Activated CD4-positive, alpha-beta memory T cell treated with anti-CD3 and anti-CD28 coated beads, Interleukin-2, amount 10 ng/mL, durations not matched to agents 7 days and 5 days (primary cell): ENCODE data around the gene EVX1. TPM values are rescaled to one million over a fixed set of nuclear protein-coding genes. Genes with fewer than 3 reads are reported as not detected.

Experiments
- CTCF ChIA-PET: fragments of 350-600 bp; sonication (Branson Sonifier 250); formaldehyde crosslinking; loops from one replicate; lab custom pipeline; 2021; ENCODE audit warnings: antibody characterized with exemption, inconsistent platforms; lab: Charles Lee
- POLR2A ChIA-PET: fragments of 350-600 bp; sonication (Branson Sonifier 250); formaldehyde crosslinking; loops from one replicate; lab custom pipeline; 2021; ENCODE audit warnings: antibody characterized with exemption; lab: Charles Lee
- DNase-seq: peaks from one replicate; pipeline ENCODE4 v3.0.0-alpha.2; 2020
- H3K27ac Mint-ChIP-seq: one replicate; pipeline ENCODE4 v1.8.0; 2021; ENCODE audit warnings: mild to moderate bottlenecking, mixed read lengths
- H3K27me3 Mint-ChIP-seq: one replicate; pipeline ENCODE4 v1.8.0; 2021; ENCODE audit warnings: mixed read lengths
- H3K36me3 Mint-ChIP-seq: one replicate; pipeline ENCODE4 v1.8.0; 2021; ENCODE audit warnings: low read depth, mixed read lengths
- H3K4me1 Mint-ChIP-seq: one replicate; pipeline ENCODE4 v1.8.0; 2021; ENCODE audit warnings: mixed read lengths
- H3K4me3 Mint-ChIP-seq: one replicate; pipeline ENCODE4 v1.8.0; 2021; ENCODE audit warnings: mild to moderate bottlenecking, mixed read lengths
- H3K9me3 Mint-ChIP-seq: one replicate; pipeline ENCODE4 v1.8.0; 2021; ENCODE audit warnings: mixed read lengths
- total RNA-seq, 2 experiments: library from RNA; stranded (reverse); gene quantifications; one replicate each; pipeline ENCODE4 v1.2.3, GENCODE V29; 2021

EVX1 gene
- total RNA-seq, 2 experiments from 2014 or later = not detected

DNA sequence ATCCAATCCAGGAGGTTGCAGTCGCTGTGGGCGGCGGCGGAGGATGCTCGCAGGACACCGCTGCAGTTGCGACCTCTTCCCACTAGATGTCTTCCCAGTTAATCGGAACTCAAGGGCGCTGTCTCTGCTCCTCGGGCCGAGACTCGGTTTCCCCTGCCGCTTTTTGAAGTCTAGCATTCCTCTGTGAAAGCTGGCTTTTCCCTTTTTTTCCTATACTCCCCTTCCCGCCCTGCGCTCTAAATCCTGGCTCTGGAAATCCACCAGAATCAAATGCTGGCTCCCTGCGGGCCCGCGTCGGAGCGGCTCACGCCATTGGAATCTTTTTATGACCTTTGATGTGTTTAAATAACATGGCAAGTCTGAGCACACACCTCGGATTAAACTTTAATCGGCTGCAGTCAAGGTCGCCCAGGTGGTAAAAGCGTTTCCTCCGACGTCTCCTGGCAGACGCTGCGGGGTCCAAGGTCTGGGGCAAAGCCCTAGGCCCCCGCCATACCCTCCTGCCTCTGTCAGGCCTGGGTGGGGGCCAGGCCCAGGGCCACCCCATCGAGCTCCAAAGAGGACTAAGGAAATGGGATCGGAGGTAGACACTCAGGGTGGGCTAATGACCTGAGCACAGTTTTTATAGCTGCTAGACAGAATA, 32.0 kb upstream of the EVX1 start:
- POLR2A ChIA-PET = no interaction called here
- peak; percentile 37 for DNase-seq
- no peak overlapping the region for H3K4me3 Mint-ChIP-seq
- peaks cover 90% of the 10 kb centered on the region for H3K27me3 Mint-ChIP-seq
- no peak overlapping the region for H3K27ac Mint-ChIP-seq
- peaks cover 2% of the 10 kb centered on the region for H3K4me1 Mint-ChIP-seq
- H3K36me3 Mint-ChIP-seq = no peaks in the 10 kb centered on the region
- CTCF ChIA-PET = interaction anchor here (0.8 to 2.4 kb wide), 8 partner anchors 11 to 809 kb away, joined by 3 to 8 read pairs (median 4); no protein-coding TSS in a partner anchor
- H3K9me3 Mint-ChIP-seq = no peaks in the 10 kb centered on the region

DNA sequence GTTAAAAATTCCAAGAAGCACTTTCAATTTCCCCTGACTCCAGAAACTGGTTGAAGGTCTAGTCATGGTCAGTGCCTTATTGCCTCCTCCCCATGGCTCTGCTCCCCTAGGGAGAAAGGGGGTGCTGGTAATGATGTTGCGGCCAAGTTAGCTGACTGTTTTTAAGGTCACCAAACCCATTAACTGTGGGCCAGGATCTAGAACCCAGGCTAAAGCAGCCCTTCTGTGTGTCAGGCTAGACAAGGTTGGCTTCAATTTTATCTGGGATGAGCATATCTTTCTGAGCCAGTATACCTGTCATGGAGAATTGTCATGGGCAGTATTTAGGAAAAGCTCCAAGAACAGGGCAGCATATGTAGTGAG, 31.5 kb upstream of the EVX1 start:
- ChIA-PET CTCF (interaction anchor here (0.7 to 2.4 kb wide), 8 partner anchors 8 to 808 kb away, joined by 3 to 8 read pairs (median 4); no protein-coding TSS in a partner anchor), POLR2A (no interaction called here)
- no peak for DNase-seq
- Mint-ChIP-seq H3K27me3 (peaks cover 90% of the 10 kb centered on the region), H3K4me1 (no peaks in the 10 kb centered on the region), H3K9me3 (no peaks in the 10 kb centered on the region), H3K4me3 (no peak overlapping the region), H3K36me3 (no peaks in the 10 kb centered on the region), H3K27ac (no peak overlapping the region)

DNA sequence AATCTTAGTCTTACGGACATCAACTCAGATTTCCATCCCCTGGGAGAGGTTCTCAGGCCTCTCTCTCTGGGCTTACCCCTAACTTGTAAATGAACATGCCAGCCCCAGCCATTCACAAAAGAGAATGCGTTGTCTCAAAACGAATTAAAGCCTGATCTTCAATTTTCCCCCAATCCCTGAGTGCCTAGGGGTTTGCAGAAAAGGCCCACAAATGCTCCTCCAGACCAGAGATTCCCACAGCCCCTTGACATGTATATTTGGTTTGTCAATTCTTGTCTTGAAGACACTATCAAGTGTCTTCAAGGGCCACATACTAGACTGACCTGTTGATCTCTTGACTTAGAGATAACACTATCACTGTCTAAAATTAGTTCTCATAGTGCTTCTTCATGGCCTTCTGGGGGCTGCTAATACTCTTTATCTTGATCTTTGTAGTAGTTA, 30.8 kb upstream of the EVX1 start:
- H3K27me3 Mint-ChIP-seq = peaks cover 88% of the 10 kb centered on the region
- ChIA-PET POLR2A (no interaction called here), CTCF (interaction anchor here (0.7 to 2.4 kb wide), 4 partner anchors 9 to 709 kb away, joined by 3 to 8 read pairs (median 6); no protein-coding TSS in a partner anchor)
- DNase-seq = no peak
- no peaks in the 10 kb centered on the region for H3K4me1 Mint-ChIP-seq
- no peaks in the 10 kb centered on the region for H3K36me3 Mint-ChIP-seq
- H3K9me3 Mint-ChIP-seq = no peaks in the 10 kb centered on the region
- no peak overlapping the region for H3K4me3 Mint-ChIP-seq
- H3K27ac Mint-ChIP-seq = no peak overlapping the region

DNA sequence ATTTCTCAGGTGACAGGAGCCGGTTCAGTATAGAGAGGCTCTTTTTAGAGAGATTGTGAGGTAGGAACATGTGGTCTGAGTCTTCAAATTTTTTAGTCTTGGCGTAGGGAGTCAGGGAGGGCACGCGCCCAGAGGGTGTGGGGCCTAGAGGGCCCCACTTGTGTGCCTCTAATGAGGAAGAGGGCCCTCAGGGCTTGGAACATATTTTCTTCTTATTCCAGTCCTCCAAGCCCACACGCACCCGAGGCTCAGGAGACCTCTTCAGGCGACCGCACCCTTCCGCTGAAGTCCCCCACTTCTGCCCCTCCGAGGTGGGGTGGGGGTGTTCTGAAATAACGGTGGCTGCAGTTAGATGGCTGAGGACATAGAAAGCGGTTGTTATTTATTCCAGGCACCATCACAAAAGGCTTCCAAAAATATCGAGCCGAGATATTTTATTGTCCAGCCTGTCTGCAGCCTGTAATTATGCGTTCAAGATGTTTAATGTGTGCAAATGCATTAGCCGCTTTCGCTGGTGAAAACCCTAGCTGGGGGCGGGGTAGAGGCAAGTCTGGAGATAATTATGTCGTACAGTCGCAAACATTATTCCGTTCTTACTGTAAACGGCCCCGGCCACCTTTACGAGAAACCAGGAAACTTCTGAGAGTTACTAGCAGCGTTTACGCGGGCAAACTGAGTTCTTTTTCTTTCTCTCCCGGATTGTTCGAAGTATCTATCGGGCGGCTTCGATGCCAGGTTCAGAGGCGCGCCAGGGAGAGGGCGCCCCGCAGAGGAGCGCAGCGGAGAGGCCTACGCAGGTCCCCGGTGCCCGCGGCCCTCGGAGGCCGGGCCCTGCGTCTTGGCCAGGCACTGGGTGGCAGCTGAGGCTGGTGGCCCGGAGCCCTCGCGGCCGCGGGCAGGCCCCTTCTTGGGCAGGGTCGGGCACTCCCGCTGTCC, 29.8 kb upstream of the EVX1 start:
- POLR2A ChIA-PET = no interaction called here
- CTCF ChIA-PET = no interaction called here

DNA sequence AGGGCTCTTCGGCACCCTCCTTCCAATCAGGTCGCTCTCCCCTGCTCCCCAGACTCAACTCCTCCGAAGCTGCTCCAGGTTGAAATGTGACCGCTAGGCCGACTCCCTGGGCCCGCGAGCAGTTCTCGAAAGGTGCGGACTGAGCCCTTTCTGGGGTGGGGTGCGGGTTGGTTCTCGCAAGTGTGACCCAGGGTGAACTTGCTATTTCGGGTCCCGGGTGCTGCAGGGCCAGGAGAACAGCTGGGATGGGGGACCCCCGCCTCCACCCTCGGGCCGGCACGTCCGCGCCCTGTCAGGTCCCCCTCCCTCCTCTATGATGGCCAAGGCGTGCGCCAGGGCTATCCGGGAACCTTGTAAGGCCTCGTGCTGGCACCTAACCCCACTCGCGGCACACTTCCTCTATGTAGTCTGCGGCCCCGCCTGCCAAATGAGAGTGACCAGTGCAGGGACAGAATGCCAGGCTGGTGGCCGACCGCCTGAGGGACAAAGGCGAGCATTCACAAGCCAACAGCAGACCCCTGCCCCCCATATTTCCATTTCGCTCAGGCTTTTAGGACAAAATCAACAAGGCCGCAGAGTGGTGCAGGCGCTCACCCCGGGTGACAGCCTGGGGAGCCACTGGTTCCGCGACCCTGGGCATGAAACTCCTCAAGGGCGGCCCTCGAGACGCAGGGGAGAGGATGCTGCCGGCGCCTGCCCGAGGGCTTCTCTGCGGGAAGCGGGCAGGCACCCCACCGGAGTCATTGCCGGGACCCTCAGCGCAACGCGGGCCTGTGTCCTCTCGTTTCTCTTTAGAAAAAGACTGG, 29.0 kb upstream of the EVX1 start:
- DNase-seq = no peak
- peaks cover 81% of the 10 kb centered on the region for H3K27me3 Mint-ChIP-seq
- H3K4me1 Mint-ChIP-seq = no peaks in the 10 kb centered on the region
- no peaks in the 10 kb centered on the region for H3K9me3 Mint-ChIP-seq
- H3K36me3 Mint-ChIP-seq = no peaks in the 10 kb centered on the region
- H3K4me3 Mint-ChIP-seq = no peak overlapping the region
- POLR2A ChIA-PET = no interaction called here
- CTCF ChIA-PET = no interaction called here
- H3K27ac Mint-ChIP-seq = no peak overlapping the region

More for the DNA sequence above, 29.8 kb upstream of the EVX1 start:
- peaks cover 85% of the 10 kb centered on the region for H3K27me3 Mint-ChIP-seq
- no peak overlapping the region for H3K4me3 Mint-ChIP-seq
- no peaks in the 10 kb centered on the region for H3K9me3 Mint-ChIP-seq
- H3K36me3 Mint-ChIP-seq = no peaks in the 10 kb centered on the region
- H3K4me1 Mint-ChIP-seq = no peaks in the 10 kb centered on the region
- DNase-seq = no peak
- no peak overlapping the region for H3K27ac Mint-ChIP-seq

DNA sequence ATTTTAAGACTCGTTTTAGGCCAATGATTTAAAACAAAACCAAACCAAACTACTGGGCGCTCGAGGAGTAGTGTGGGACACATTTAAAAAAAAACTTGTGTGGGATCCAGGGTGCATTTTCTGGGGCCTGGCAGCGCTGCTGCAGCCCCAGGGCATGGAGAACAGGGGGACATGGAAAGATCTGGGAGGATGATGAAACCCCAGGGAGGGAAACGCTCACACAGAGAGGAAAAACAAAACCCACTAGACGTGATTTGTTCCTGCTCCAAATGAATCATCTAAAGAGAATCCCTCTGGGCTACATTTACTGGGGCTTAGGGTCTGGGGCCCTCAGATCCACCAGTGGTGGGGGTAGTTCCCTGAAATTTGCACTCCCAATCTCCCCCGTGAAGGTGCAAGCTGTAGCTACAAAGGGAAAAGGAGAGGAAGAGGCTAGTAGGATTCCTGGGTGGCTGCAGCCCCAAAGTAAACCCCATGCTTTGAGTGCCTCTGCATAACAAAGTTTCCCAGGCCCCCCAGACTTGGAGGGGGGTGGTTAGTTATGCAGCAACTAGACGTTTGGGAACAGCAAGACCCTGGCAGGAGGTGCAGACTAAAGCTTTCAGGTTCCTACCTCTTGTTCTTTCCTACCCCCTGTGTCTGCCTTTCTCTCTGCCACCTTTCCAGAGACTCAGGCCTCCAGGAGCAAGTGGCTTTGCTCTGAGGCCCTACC, 28.2 kb upstream of the EVX1 start:
- Mint-ChIP-seq H3K36me3 (no peaks in the 10 kb centered on the region), H3K4me3 (no peak overlapping the region), H3K27ac (no peak overlapping the region), H3K4me1 (no peaks in the 10 kb centered on the region), H3K27me3 (peaks cover 79% of the 10 kb centered on the region), H3K9me3 (no peaks in the 10 kb centered on the region)
- ChIA-PET CTCF (no interaction called here), POLR2A (no interaction called here)
- DNase-seq = no peak

DNA sequence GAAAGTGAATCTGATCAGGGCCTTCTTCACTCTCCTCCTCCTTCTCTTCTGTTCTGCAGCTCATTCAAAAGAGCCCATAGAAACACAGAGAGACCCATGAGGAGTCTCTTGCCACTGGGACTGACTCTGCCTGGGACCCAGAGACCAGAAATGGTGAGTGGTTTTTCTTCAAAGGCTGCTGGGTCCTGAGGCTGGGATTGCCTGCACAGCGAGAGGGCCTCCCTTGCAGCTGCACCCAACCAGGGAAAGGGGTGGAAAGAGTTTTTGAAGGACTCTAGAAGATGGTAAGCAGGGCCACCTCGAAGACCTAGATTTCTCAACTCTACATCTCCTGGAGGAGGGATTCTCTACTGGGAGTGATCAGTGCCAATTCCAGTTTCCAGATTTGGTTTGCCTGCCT, 27.2 kb upstream of the EVX1 start:
- Mint-ChIP-seq H3K27me3 (peaks cover 78% of the 10 kb centered on the region), H3K4me1 (no peaks in the 10 kb centered on the region), H3K9me3 (no peaks in the 10 kb centered on the region), H3K36me3 (no peaks in the 10 kb centered on the region), H3K27ac (no peak overlapping the region), H3K4me3 (no peak overlapping the region)
- DNase-seq = no peak
- ChIA-PET POLR2A (no interaction called here), CTCF (no interaction called here)

DNA sequence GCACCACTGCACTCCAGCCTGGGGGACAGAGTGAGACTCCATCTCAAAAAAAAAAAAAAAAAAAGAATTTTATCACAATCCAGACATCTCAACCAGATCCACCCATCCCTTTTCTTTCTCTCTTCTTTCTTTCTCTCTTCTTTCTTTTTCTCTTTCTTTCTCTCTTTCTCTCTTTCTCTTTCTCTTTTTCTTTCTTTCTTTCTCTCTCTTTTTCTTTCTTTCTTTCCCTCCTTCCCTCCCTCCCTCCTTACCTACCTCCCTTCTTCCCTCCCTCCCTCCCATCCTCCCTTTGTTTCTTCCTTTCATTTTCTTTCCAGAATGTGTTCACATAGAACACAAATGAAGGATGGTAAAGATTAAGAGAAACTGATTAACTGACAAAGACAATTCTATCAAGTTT, 24.7 kb upstream of the EVX1 start:
- H3K9me3 Mint-ChIP-seq = no peaks in the 10 kb centered on the region
- no peaks in the 10 kb centered on the region for H3K36me3 Mint-ChIP-seq
- no peak overlapping the region for H3K4me3 Mint-ChIP-seq
- peaks cover 77% of the 10 kb centered on the region for H3K27me3 Mint-ChIP-seq
- no peak overlapping the region for H3K27ac Mint-ChIP-seq
- ChIA-PET CTCF (interaction anchor here (0.7 to 1.2 kb wide), 3 partner anchors 359 to 802 kb away, joined by 3 read pairs; no protein-coding TSS in a partner anchor), POLR2A (no interaction called here)
- no peak for DNase-seq
- no peaks in the 10 kb centered on the region for H3K4me1 Mint-ChIP-seq

DNA sequence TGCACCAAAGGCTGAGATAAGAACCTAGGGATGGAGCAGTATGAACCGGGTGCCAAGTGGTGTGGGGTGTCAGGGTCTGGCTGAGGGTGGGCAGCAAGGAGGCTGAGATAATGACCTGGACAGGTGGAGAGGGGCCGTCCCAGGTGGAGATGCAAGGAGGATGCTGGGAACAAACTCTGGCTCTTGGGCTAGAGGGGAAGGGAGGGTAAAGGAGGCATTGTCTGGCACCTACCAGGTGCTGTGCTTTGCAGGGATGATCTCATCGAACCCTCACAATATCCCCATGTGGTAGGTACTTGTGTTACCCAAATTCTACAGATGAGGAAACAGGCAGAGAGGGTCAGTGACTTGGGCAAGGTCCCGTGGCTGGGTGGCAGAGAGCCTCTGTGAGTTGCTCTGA, 22.8 kb upstream of the EVX1 start:
- H3K4me3 Mint-ChIP-seq = no peak overlapping the region
- H3K27me3 Mint-ChIP-seq = peaks cover 76% of the 10 kb centered on the region
- POLR2A ChIA-PET = no interaction called here
- H3K36me3 Mint-ChIP-seq = no peaks in the 10 kb centered on the region
- H3K27ac Mint-ChIP-seq = no peak overlapping the region
- H3K9me3 Mint-ChIP-seq = no peaks in the 10 kb centered on the region
- no peak for DNase-seq
- H3K4me1 Mint-ChIP-seq = no peaks in the 10 kb centered on the region
- CTCF ChIA-PET = no interaction called here

DNA sequence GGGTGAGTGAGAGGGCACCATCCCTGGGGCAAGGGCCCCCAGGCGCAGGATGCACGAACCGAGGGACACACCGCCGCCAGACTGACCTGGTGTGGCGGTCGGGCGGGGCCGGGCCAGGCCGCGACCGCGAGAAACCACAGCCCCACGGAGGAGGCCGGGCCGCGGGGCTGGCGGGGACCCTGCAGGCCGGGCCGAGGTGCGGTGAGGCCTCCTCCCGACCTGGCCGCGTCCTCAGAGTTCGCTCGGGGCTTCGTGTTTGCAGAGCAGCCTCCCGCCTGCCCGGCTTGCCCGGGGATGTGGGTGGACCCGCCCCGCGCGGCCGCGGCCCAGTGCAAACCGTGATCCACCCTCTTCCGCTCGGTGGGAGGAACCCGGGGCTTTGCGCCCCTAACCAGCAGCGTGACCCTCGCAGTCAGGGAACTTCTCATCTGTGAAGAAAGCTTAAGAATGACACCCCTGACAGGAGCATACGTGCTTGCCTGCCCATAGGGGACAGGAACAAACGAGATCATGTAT, 22.1 kb upstream of the EVX1 start:
- H3K27me3 Mint-ChIP-seq = peaks cover 76% of the 10 kb centered on the region
- H3K27ac Mint-ChIP-seq = no peak overlapping the region
- ChIA-PET CTCF (no interaction called here), POLR2A (no interaction called here)
- H3K4me3 Mint-ChIP-seq = no peak overlapping the region
- H3K4me1 Mint-ChIP-seq = no peaks in the 10 kb centered on the region
- no peak for DNase-seq
- no peaks in the 10 kb centered on the region for H3K36me3 Mint-ChIP-seq
- H3K9me3 Mint-ChIP-seq = no peaks in the 10 kb centered on the region

DNA sequence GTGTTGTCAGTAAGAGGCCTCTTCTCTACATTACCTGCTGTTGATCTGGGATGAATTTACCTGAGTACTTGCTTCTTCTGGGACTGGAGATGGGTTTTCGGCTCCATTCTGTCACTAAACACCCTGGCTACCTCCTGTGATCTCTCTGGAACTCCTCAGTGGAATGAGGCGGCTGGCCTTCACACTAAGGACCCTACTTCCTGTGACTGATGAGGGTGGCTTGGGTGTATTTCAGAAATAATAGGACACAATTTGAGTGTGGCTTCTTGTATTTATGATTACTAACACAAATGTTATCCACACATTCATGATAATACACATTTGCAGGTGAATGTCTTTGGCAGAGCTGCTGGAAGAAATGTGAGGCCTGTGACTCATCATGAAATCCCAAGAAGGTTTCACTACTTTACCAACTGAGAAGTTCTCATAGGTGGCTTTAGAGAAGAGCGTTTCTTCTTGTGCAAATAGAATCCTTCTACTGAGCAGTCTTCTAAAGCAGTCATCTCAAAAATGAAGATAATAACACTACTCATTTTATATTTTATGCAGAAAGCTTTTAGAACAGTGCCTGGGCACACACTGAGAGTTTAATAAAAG, 21.3 kb upstream of the EVX1 start:
- H3K27me3 Mint-ChIP-seq = peaks cover 73% of the 10 kb centered on the region
- no peaks in the 10 kb centered on the region for H3K36me3 Mint-ChIP-seq
- ChIA-PET CTCF (no interaction called here), POLR2A (no interaction called here)
- H3K9me3 Mint-ChIP-seq = no peaks in the 10 kb centered on the region
- no peak overlapping the region for H3K4me3 Mint-ChIP-seq
- H3K4me1 Mint-ChIP-seq = no peaks in the 10 kb centered on the region
- no peak overlapping the region for H3K27ac Mint-ChIP-seq
- DNase-seq = no peak
